KOPT-K1 (cell line): ENCODE results near the gene ZNF230.
A peak's percentile ranks its signal among the peaks of the same experiment; 100 is the strongest.

Experiments
- H3K27ac ChIP-seq: fragments of 200-600 bp; sonication (generic); 2 replicates; pipeline ENCODE4 v1.5.1; 2016; ENCODE audit warnings: antibody characterized with exemption, mild to moderate bottlenecking, low read depth, low read length; ENCODE audit not compliant: poor library complexity, severe bottlenecking
- H3K36me3 ChIP-seq: fragments of 200-600 bp; sonication (generic); 2 replicates; pipeline ENCODE4 v1.5.1; 2017; ENCODE audit warnings: antibody characterized with exemption, mild to moderate bottlenecking, low read length, moderate library complexity; ENCODE audit not compliant: insufficient read depth
- H3K9me3 ChIP-seq: fragments of 200-600 bp; sonication (generic); 2 replicates; pipeline ENCODE4 v1.5.1; 2017; ENCODE audit warnings: antibody characterized with exemption, low read length, mild to moderate bottlenecking; ENCODE audit not compliant: insufficient read depth, poor library complexity, severe bottlenecking

ZNF230 gene

DNA sequence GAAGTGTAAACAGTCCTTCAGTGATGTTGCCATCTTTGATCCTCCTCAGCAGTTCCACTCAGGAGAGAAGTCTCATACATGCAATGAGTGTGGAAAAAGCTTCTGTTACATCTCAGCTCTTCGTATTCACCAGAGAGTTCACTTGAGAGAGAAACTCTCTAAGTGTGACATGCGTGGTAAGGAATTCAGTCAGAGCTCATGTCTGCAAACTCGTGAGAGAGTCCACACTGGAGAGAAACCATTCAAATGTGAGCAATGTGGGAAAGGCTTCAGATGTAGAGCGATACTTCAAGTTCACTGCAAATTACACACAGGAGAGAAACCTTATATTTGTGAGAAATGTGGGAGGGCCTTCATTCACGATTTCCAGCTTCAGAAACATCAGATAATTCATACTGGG lies 7.7 kb downstream of the ZNF230 start:
- peaks cover 80% of the 10 kb centered on the region for H3K9me3 ChIP-seq
- H3K36me3 ChIP-seq = peaks cover 67% of the 10 kb centered on the region
- no peak overlapping the region for H3K27ac ChIP-seq

DNA sequence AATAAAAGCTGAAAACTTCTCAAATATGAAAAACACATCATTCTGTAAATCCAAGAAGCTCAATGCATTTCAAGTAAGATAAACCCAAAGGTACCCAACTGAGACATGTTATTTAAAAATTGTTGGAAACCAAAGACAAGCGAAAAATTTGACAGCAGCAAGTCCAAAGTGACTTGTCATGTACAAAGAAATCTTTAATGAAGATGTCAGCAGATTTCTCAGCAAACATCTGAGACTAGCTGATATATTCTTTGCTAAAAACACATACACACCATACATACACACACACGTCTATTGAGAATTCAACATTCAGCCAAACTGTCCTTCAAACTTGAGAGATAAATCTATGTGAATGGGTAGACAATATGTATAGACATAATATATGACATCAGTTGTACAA lies 16.7 kb downstream of the ZNF230 start:
- peaks cover 8% of the 10 kb centered on the region for H3K9me3 ChIP-seq

DNA sequence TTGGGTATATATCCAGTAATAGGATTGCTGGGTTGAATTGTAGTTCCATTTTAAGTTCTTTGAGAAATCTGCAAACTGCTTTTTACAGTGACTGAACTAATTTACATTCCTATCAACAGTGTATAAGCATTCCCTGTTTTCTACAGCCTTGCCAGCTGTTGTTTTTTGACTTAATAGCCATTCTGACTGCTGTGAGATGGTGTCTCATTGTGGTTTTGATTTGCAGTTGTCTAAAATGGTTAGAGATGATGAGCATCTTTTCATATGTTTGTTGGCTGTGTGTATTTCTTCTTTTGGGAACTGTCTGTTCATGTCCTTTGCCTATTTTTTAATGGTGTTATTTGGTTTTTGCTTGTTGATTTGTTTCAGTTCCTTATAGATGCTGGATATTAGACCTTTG lies 18.5 kb downstream of the ZNF230 start:
- H3K9me3 ChIP-seq = peaks cover 4% of the 10 kb centered on the region
- H3K27ac ChIP-seq = no peak overlapping the region
- H3K36me3 ChIP-seq = no peaks in the 10 kb centered on the region

More for the DNA sequence above, 16.7 kb downstream of the ZNF230 start:
- H3K36me3 ChIP-seq = no peaks in the 10 kb centered on the region
- no peak overlapping the region for H3K27ac ChIP-seq

DNA sequence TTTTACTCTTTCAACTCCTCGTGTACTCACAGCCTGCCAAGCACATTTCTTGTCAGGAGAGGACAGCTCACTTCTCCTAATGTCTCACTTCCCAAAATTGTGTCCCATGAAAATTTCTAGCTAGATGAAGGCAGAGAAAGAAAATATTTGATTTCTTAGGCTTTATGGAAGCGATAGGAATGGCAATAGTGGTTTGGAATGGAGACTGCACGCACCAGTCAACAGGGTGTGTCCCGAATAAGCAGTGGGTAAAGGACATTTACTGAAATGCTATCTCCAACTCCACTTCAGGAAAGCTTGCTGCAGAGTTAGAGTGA lies 22.1 kb downstream of the ZNF230 start:
- peaks cover 33% of the 10 kb centered on the region for H3K36me3 ChIP-seq
- peaks cover 23% of the 10 kb centered on the region for H3K9me3 ChIP-seq
- H3K27ac ChIP-seq = peak overlapping the region; percentile 60

DNA sequence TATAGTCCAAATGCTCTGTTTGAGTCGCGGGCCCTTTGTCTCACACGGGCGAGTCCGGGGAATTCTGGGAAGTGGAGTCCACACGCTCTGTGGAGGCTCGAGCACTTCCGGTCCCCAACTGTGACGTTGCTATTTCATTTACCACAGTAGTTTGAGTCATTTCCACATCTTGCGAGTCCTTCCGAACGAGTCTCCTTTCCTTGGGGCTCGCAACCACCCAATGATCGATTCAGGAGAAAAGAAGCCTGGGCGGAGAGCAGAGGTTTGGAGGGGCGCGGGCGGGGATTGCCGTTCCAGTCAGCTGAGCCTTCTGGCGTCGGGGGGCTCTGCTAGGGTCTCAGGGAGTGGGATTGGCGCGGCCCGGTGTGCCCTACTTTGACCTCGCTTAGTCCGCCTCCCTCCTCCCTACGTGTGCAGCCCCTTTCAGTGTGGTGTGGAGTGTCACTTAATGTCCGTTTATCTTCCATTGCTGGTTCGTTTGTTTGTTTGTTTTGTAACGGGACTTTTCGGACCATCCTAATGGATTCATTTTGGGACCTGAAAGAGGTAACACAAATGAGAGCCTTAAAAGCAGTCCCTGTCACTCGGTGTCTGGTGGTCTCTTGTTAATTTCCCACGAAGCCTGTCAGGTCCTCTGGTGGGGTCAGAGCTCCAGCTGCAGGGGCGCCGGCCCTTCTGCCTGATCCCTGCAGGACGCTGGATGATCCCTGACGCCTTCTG lies 22.6 kb downstream of the ZNF230 start, which contains the start of gene ZNF222:
TSS of gene ZNF222 (plus strand) at position 163 of the 720 bp plus-strand sequence. CDS start at position 221, 58 bp downstream.
- H3K27ac ChIP-seq = peak within 1 kb of the TSS; percentile 60

DNA sequence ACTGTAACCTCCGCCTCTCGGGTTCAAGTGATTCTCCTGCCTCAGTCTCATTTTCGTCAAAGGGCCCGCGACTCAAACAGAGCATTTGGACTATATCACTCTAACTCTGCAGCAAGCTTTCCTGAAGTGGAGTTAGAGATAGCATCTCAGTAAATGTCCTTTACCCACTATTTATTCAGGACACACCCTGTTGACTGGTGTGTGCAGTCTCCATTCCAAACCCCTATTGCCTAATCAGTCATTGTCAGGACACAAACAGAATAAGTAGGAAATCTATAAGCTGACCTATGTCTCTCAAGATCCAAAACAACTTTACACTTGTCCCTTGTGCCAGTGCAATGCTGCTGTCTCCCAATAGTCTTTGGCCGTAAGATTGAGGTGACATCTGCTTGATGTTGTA lies 23.9 kb downstream of the ZNF230 start:
- no peak overlapping the region for H3K27ac ChIP-seq
- peaks cover 50% of the 10 kb centered on the region for H3K36me3 ChIP-seq
- H3K9me3 ChIP-seq = peaks cover 40% of the 10 kb centered on the region

More for the DNA sequence above, 22.6 kb downstream of the ZNF230 start, which contains the start of gene ZNF222:
- peaks cover 28% of the 10 kb centered on the region for H3K9me3 ChIP-seq
- H3K36me3 ChIP-seq = peaks cover 38% of the 10 kb centered on the region

DNA sequence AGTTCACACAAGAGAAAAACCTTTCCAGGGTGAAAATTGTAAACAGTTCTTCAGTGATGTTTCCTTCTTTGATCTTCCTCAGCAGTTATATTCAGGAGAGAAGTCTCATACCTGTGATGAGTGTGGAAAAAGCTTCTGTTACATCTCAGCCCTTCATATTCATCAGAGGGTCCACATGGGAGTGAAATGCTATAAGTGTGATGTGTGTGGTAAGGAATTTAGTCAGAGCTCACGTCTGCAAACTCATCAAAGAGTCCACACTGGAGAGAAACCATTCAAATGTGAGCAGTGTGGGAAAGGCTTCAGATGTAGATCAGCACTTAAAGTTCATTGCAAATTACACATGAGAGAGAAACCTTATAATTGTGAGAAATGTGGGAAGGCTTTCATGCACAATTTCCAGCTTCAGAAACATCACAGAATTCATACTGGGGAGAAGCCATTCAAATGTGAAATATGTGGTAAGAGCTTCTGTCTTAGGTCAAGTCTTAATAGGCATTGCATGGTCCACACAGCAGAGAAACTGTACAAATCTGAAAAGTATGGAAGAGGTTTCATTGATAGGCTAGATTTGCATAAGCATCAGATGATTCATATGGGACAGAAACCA lies 29.3 kb downstream of the ZNF230 start:
- Histone ChIP-seq H3K27ac (no peak overlapping the region), H3K9me3 (peaks cover 82% of the 10 kb centered on the region), H3K36me3 (peaks cover 57% of the 10 kb centered on the region)

DNA sequence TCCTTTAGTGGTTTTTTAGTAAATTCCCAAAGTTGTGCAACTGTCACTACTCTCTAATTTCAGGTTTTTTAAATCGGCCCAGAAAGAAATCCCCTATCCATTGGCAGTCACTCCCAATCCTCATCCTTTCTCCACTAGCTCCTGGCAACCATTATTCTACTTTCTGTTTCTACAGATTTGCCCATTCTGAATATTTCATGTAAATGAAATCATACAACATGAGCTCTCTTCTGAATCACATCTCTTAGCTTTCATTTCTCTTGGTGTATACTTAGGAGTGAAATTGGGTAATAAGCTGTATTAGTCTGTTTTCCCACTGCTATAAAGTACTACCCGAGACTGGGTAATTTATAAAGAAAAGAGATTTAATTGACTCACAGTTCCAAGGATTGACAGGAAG lies 39.4 kb downstream of the ZNF230 start:
- H3K36me3 ChIP-seq = no peaks in the 10 kb centered on the region
- no peak overlapping the region for H3K27ac ChIP-seq
- H3K9me3 ChIP-seq = peaks cover 5% of the 10 kb centered on the region

DNA sequence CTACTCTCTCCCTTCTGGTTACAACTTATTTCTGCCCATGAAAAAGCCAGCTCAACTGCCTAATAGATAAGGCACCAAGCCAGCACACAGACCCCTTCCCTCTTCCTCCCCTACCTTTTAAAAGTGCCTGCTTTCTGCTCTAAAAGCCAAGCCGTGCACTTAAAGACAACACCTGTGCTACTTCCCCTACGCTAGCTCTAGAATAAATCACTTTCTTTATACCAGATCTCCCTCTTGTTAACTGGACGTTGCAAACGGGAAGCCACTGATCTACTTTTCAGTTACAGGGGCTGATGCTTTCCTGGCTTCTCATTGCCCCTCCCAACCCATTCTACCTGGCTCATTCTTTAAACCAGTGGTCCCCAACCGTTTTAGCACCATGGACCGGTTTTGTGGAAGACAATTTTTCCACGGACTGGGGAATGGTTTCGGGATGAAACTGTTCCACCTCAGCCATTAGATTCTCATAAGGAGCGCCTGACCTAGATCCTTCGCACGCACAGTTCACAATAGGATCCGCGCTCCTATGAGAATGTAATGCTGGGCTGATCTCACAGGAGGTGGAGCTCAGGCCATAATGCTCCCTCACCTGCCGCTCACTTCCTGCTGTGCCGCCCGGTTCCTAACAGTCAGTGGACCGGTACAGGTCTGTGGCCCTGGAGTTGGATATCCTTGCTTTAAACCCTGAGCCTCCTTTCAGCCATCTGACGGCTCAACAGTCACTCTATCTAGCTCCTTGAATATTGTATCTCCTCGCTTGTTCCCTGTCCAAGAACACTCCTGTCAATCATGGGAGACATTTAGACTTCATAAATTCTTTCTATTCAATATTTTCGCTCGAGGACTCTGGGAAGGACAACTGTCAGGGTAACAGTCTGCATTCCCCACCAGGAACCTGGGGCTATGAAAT lies 48.2 kb downstream of the ZNF230 start:
- Histone ChIP-seq H3K27ac (no peak overlapping the region), H3K36me3 (no peaks in the 10 kb centered on the region), H3K9me3 (peaks cover 29% of the 10 kb centered on the region)

DNA sequence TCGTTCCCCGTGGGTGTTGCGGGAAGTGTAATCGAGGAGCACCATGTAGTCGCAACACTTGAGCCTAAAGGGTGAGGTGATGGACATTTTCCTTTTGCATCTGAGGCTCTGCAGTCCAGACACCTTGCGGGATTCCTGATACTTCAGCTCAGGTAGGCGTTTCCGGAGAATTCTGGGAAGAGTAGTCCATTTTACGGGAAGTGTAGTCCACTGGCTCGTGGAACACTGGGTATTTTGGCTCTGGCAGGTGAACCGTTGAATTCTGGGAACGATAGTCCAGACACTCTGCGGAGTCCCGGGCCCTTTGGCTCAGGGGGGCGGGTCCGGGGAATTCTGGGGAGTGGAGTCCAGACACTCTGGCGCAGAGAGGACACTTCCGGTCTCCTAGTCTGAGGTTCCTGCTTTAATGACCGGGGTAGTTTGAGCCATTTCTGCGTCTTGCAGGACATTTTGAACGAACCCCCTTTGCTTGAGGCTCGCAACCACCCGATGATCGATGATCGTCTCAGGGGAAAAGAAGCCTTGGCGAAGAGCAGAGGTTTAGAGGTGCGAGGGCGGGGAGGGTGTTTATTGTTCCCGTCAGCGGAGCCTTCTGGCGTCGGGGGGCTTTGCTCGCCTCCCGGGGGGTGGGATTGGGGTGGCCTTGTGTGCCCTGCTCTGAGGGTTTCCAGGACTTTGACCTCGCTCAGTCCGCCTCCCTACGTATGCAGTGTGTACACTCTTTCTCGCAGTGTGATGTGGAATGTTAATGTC lies 49.1 kb downstream of the ZNF230 start, which contains the start of gene ZNF223:
TSS of gene ZNF223 (plus strand) at position 387 of the 753 bp plus-strand sequence. CDS start 3,141 bp downstream, outside the sequence.
- no peak within 1 kb of the TSS for H3K27ac ChIP-seq
- peaks cover 30% of the 10 kb centered on the region for H3K9me3 ChIP-seq
- no peaks in the 10 kb centered on the region for H3K36me3 ChIP-seq

DNA sequence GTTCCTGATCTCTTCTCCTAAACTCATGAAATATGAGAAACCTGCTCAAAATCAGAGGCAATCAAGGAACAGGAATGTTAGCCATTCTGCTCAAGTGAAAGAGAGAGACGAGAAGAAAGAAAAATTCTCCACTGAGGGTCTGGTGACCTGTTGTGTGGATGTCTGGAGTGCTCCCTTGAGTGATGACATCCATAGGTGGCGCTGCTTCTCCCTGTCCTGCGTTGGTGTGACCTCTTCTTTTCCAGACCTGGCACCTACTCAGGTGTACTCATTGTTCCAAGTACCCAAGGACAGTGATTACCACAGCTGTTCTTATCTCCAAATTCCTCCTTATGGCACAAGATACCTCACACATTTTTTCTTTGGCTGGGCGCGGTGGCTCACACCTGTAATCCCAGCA lies 53.1 kb downstream of the ZNF230 start:
- no peak overlapping the region for H3K27ac ChIP-seq
- peaks cover 34% of the 10 kb centered on the region for H3K9me3 ChIP-seq
- no peaks in the 10 kb centered on the region for H3K36me3 ChIP-seq

DNA sequence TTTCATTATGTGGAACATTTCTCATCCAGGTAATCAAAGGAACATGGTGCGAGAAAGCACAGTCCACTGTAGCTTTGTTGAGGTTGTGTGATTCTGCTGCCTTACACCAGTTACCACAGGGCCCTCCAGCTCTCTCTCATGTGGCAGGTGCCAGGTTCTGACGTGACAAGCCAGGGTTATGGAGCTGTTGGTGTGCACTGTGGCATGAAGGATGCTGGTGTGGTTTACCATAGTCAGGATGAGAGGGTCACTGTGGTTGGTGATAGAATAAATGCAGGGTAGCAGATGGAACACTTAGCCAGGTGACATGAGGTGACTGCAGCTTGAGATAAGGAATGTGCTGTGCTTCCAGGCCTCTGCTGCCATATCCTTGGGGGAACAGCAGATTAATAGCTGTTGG lies 56.5 kb downstream of the ZNF230 start:
- H3K9me3 ChIP-seq = peaks cover 22% of the 10 kb centered on the region

DNA sequence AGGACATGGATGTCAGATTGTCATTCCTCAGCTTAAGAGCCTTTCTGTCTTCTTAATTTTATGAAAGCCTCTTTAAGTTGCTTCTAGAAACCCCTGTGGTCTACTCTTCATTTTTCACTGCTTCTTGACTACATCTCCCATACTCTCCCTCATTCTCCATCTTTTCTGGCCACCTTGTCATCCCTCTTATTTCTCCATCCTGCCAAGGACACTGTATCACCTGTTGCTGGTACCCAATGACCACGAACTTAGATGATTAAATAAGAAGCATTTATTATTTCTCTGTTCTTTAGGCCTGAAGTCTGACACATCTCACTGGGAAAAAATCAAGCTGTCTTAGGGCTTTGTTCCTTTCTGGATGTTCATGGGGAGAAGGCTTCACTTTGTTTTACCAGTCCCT lies 58.3 kb downstream of the ZNF230 start:
- Histone ChIP-seq H3K36me3 (no peaks in the 10 kb centered on the region), H3K9me3 (peaks cover 23% of the 10 kb centered on the region), H3K27ac (no peak overlapping the region)

More for the DNA sequence above, 56.5 kb downstream of the ZNF230 start:
- no peak overlapping the region for H3K27ac ChIP-seq
- H3K36me3 ChIP-seq = no peaks in the 10 kb centered on the region
